ENCODE data around the gene PACSIN2.
"Not testable (repeated sequence)": the region's sequence is repeated elsewhere in the genome, so short reads cannot be mapped to it uniquely, and the experiment has no call there.

The PACSIN2 gene

GRCh38 chr22:42991010-42991651, 23.8 kb downstream of the PACSIN2 start:
- DNase-seq (ENCODE audit: low spot score): no peak

- DNase-seq (ENCODE audit: low spot score): no peak
Observed at GRCh38 chr22:42990131-42990838, 24.7 kb downstream of the PACSIN2 start.

- no peak for DNase-seq (ENCODE audit: low spot score)
Observed at GRCh38 chr22:42986115-42986514, 28.8 kb downstream of the PACSIN2 start.

GRCh38 chr22:42985531-42985905, 29.4 kb downstream of the PACSIN2 start:
- no peak for DNase-seq (ENCODE audit: low spot score)

GRCh38 chr22:42984814-42985530, 30.0 kb downstream of the PACSIN2 start:
- DNase-seq (ENCODE audit: low spot score): no peak

- DNase-seq (ENCODE audit: low spot score): no peak
Observed at GRCh38 chr22:42984397-42984796, 30.6 kb downstream of the PACSIN2 start.

- no peak for DNase-seq (ENCODE audit: low spot score)
Observed at GRCh38 chr22:42983470-42983869, 31.5 kb downstream of the PACSIN2 start.

- DNase-seq (ENCODE audit: low spot score): no peak
Observed at GRCh38 chr22:42979606-42980005, 35.3 kb downstream of the PACSIN2 start.

GRCh38 chr22:42978453-42979103, 36.4 kb downstream of the PACSIN2 start:
- no peak for DNase-seq (ENCODE audit: low spot score)

GRCh38 chr22:42977569-42977968, 37.4 kb downstream of the PACSIN2 start:
- no peak for DNase-seq (ENCODE audit: low spot score)

GRCh38 chr22:42976217-42976933, 38.6 kb downstream of the PACSIN2 start:
- no peak for DNase-seq (ENCODE audit: low spot score)

GRCh38 chr22:42974223-42974622, 40.7 kb downstream of the PACSIN2 start:
- DNase-seq (ENCODE audit: low spot score): no peak

- no peak for DNase-seq (ENCODE audit: low spot score)
Observed at GRCh38 chr22:42973536-42973881, 41.4 kb downstream of the PACSIN2 start.

- no peak for DNase-seq (ENCODE audit: low spot score)
Observed at GRCh38 chr22:42972649-42973535, 42.1 kb downstream of the PACSIN2 start.

- DNase-seq (ENCODE audit: low spot score): not testable (repeated sequence)
Observed at GRCh38 chr22:42971473-42971860, 43.5 kb downstream of the PACSIN2 start.

- DNase-seq (ENCODE audit: low spot score): no peak
Observed at GRCh38 chr22:42970029-42970428, 44.9 kb downstream of the PACSIN2 start.

GRCh38 chr22:42969348-42969975, 45.5 kb downstream of the PACSIN2 start:
- no peak for DNase-seq (ENCODE audit: low spot score)

- DNase-seq (ENCODE audit: low spot score): peak; percentile 22
Observed at GRCh38 chr22:42967933-42968332, 47.0 kb downstream of the PACSIN2 start.

- no peak for DNase-seq (ENCODE audit: low spot score)
Observed at GRCh38 chr22:42967005-42967404, 47.9 kb downstream of the PACSIN2 start.

GRCh38 chr22:42966497-42966896, 48.5 kb downstream of the PACSIN2 start:
- DNase-seq (ENCODE audit: low spot score): no peak

Measured in germinal center (tissue), 1 donor.